HEK293T (cell line): Measurements from ENCODE around the gene ITSN2.

ENCODE experiments used
- CTCF ChIA-PET: fragments of 350-600 bp; formaldehyde crosslinking; extraction: SDS; loops from one replicate; lab custom pipeline; 2021; ENCODE audit warnings: antibody characterized with exemption, inconsistent platforms; lab: Yijun Ruan, JAX
- POLR2A ChIA-PET: fragments of 350-600 bp; formaldehyde crosslinking; extraction: SDS; loops from one replicate; lab custom pipeline; 2020; ENCODE audit warnings: antibody characterized with exemption, inconsistent platforms; lab: Yijun Ruan, JAX
- DNase-seq: peaks from one replicate; pipeline ENCODE4 v3.0.0; 2012; ENCODE audit warnings: mixed read lengths; ENCODE audit errors: extremely low spot score
- ARNT ChIP-seq: fragments of 450-650 bp; IDR thresholded peaks from 2 replicates; pipeline ENCODE4 v1.6.1; 2017; ENCODE audit warnings: mild to moderate bottlenecking
- BHLHE40 ChIP-seq: fragments of 450-650 bp; IDR thresholded peaks from 2 replicates; pipeline ENCODE4 v1.6.1; 2016; ENCODE audit warnings: mild to moderate bottlenecking, moderate library complexity, borderline replicate concordance
- CTBP1 ChIP-seq: fragments of 450-650 bp; IDR thresholded peaks from 2 replicates; pipeline ENCODE4 v1.6.1; 2016; ENCODE audit warnings: borderline replicate concordance
- ELF4 ChIP-seq: fragments of 450-650 bp; IDR thresholded peaks from 2 replicates; pipeline ENCODE4 v1.6.1; 2017; ENCODE audit warnings: antibody characterized with exemption
- FOXA1 ChIP-seq: fragments of 450-650 bp; IDR thresholded peaks from 2 replicates; pipeline ENCODE4 v1.6.1; 2016; ENCODE audit warnings: mild to moderate bottlenecking
- FOXK2 ChIP-seq: fragments of 450-650 bp; IDR thresholded peaks from 2 replicates; pipeline ENCODE4 v1.6.1; 2016; ENCODE audit warnings: mild to moderate bottlenecking
- FOXM1 ChIP-seq: fragments of 450-650 bp; IDR thresholded peaks from 2 replicates; pipeline ENCODE4 v1.6.1; 2017; ENCODE audit warnings: mild to moderate bottlenecking, borderline replicate concordance
- HDGF ChIP-seq: fragments of 450-650 bp; IDR thresholded peaks from 2 replicates; pipeline ENCODE4 v1.6.1; 2017; ENCODE audit warnings: antibody characterized with exemption, borderline replicate concordance
- L3MBTL2 ChIP-seq: fragments of 450-650 bp; conservative IDR thresholded peaks from 2 replicates; pipeline ENCODE4 v1.6.1; 2016; ENCODE audit warnings: mild to moderate bottlenecking
- LEF1 ChIP-seq: fragments of 450-650 bp; IDR thresholded peaks from 2 replicates; pipeline ENCODE4 v1.6.1; 2017; ENCODE audit warnings: mild to moderate bottlenecking, borderline replicate concordance
- NFRKB ChIP-seq: fragments of 450-650 bp; IDR thresholded peaks from 2 replicates; pipeline ENCODE4 v1.6.1; 2016; ENCODE audit warnings: mild to moderate bottlenecking, moderate library complexity
- SP1 ChIP-seq: fragments of 450-650 bp; IDR thresholded peaks from 2 replicates; pipeline ENCODE4 v1.6.1; 2017
- SUZ12 ChIP-seq: fragments of 450-650 bp; IDR thresholded peaks from 2 replicates; pipeline ENCODE4 v1.6.1; 2016; ENCODE audit warnings: mild to moderate bottlenecking
- TARDBP ChIP-seq: fragments of 450-650 bp; IDR thresholded peaks from 2 replicates; pipeline ENCODE4 v1.6.1; 2016
- ZNF384 ChIP-seq: fragments of 450-650 bp; IDR thresholded peaks from 2 replicates; pipeline ENCODE4 v1.6.1; 2016
- TF ChIP-seq, protein P1 (sequence below): fragments of 450-650 bp; IDR thresholded peaks from 2 replicates; pipeline ENCODE4 v1.6.1; 2016

ITSN2 gene

DNA sequence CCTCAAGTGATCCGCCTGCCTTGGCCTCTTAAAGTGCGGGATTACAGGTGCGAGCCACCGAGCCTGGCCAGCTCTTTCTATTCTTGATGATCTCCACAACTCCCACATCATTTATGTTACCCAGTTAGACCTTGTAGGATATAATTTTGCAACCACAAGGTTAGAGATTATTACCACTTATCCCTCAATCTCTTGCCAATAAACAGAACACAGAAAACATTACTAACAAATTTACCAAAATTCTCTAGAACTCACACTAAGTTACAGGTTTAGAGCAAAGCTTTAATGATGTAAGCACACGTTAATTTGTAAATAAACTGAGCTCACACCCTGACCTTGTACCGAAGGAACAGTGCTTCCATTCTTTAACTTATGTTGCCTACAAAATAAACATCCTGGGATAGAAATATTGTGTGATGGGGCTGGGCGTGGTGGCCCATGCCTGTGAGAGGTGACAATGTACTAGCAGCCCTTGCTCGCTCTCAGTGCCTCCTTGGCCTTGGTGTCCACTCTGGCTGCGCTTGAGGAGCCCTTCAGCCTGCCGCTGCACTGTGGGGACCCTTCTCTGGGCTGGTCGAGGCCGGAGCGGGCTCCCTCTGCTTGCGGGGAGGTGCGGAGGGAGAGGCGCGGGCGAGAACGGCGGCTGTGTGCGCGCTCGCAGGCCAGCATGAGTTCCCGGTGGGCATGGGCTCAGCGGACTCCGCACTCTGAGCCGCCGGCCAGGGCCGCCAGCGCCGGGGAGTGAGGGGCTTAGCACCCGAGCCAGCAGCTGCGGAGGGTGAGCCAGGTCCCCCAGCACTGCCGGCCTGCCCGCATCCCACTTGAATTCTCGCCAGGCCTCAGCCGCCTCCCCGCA is 42.1 kb upstream of the ITSN2 start:
- TF ChIP-seq CTBP1 = no peak
- ChIA-PET POLR2A (no interaction called here), CTCF (interaction anchor here (0.7 kb wide), 1 partner anchor 794 kb away, joined by 3 read pairs; no protein-coding TSS in a partner anchor)
- DNase-seq = no peak

DNA sequence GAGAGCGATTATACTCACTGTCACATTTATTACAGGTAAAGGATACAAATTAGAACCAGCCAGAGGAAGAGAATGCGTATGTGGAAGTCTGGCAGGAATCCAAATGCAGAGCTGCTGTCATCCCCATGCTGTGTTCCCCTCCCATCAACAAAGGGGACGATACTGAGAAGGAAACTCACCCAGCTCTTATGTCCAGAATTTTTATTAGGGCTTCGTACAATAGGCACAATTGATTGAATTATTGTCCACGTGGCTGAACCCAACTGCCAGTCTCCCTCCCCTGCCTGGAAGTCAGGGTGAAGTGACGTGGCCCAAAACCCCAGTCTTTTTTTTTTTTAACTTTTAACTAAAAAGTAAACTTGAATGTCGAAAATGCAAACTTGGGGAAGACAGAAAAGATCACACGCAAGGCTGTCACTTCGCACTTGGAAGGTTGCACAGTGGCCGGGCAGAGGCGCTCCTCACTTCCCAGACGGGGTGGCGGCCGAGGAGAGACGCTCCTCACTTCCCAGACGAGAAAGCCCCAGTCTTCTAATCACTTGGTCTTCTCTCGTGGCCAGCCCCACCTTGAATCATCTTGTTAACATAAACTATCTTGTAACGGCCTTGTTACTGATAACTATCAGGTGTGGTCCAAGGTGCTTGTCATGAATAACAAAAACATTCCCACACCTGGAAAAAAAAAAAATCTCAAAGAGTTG is 40.0 kb upstream of the ITSN2 start:
- no peak for DNase-seq
- no peak for TF ChIP-seq TARDBP
- TF ChIP-seq CTBP1 = no peak
- TF ChIP-seq, protein P1, sequence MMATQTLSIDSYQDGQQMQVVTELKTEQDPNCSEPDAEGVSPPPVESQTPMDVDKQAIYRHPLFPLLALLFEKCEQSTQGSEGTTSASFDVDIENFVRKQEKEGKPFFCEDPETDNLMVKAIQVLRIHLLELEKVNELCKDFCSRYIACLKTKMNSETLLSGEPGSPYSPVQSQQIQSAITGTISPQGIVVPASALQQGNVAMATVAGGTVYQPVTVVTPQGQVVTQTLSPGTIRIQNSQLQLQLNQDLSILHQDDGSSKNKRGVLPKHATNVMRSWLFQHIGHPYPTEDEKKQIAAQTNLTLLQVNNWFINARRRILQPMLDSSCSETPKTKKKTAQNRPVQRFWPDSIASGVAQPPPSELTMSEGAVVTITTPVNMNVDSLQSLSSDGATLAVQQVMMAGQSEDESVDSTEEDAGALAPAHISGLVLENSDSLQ = no peak
- no peak for TF ChIP-seq FOXM1
- no peak for TF ChIP-seq BHLHE40
- no peak for TF ChIP-seq NFRKB
- no peak for TF ChIP-seq SP1
- POLR2A ChIA-PET = no interaction called here
- CTCF ChIA-PET = interaction anchor here (0.6 to 0.9 kb wide), 2 partner anchors 10 to 1014 kb away, joined by 3 read pairs; no protein-coding TSS in a partner anchor

DNA sequence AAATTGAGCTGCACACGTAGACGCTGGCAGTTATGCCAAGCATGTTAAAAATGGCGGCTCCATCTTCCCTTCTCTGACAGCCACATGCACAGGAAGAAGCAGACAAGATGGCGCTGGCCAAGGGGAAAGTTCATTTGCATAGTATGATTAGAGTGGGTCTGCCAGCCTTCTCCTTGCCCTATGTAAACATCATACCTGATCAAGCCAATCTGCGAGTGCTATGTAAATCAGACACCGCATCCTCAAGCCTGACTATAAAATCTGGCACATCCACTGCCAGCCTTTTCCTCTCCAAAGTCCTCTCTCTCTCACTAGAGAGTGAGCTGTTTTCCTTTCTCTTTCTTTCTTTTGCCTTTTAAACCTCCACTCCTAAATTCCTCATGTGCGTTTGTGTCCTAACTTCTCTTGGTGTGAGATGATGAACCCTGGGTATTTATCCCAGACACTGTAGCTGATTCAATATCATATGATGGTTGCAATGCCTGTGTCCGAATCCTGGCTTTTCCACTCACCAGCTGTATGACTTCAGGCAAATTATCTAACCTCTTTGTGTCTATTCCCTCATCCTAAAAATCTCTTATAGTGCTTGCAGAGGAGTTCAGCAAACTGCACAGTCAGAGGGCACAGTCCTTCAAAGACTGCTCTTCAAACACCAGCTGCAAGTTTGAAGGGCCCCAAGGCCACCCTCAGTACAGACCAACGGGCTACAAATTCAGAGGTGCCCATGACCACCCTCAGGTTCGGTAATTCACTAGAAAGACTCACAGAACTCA is 39.3 kb upstream of the ITSN2 start:
- ChIA-PET CTCF (no interaction called here), POLR2A (no interaction called here)
- no peak for DNase-seq
- TF ChIP-seq TARDBP = no peak

DNA sequence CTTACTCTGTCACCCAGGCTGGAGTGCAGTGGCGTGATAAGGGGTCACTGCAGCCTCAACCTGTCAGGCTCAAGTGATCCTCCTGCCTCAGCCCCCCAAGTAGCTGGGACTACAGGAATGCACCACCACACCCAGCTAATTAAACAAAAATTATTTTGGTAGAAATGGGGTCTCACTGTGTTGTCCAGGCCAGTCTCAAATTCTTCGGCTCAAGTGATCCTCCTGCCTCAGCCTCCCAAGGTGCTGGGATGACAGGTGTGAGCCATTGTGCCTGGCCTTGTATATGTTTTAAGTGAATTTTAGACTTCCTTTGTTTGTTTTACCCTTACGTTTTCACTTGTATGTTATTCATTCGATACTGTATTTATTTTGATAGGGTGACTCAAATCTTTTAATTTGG is 34.7 kb upstream of the ITSN2 start:
- no peak for DNase-seq
- ChIA-PET CTCF (interaction anchor here (0.8 kb wide), 1 partner anchor 41 kb away, joined by 3 read pairs; no protein-coding TSS in a partner anchor), POLR2A (no interaction called here)
- TF ChIP-seq SUZ12 (no peak), FOXA1 (no peak), LEF1 (no peak), CTBP1 (no peak), NFRKB (no peak)

DNA sequence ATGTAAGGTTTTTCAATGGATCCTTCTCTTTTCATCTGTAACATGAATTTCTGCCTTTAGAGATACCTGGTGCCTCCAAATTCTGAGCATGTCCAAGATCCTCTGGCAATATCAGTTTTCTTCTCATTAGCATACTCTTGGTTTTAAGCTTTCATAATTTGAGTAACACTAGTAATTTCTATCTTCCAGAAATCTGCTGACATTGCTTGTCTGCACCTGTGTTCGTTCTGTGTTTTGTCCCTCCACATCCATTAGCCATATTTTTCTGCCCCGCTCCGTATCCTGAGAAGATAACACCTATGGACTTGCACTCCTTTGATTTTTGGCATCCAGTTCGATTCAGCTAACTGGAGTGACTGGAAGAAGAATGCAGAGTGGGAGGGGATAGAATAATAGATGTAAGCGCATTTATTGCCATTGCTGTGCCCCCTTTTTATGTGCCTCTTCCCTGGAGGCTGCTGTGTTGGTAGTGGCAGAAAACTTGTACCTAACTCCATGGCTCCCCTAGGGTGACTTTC is 32.3 kb upstream of the ITSN2 start:
- no peak for DNase-seq
- TF ChIP-seq, protein P1 = no peak
- TF ChIP-seq FOXM1 (no peak), SP1 (no peak), L3MBTL2 (no peak), HDGF (no peak), TARDBP (no peak), ZNF384 (no peak), NFRKB (no peak), LEF1 (no peak), FOXA1 (no peak), CTBP1 (no peak), SUZ12 (no peak), ELF4 (no peak), BHLHE40 (no peak), ARNT (no peak), FOXK2 (no peak)
- POLR2A ChIA-PET = no interaction called here
- CTCF ChIA-PET = no interaction called here

DNA sequence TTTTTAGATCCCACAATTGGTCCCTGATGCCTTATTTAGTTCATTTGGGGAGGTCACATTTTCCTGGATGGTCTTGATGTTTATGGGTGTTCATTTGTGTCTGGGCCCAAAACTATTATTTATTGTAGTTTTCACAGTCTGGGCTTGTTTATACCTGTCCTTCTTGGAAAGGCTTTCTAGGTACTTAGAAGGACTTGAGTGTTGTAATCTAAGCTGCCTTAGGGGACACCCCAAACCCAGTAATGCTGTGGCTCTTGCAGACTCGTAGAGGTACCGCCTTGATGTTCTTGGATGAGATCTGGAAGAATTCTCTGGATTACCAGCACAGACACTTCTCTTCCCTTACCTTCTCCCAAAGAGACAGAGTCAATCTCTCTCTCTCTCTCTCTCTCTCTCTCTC is 25.0 kb upstream of the ITSN2 start:
- no peak for DNase-seq
- ChIA-PET CTCF (no interaction called here), POLR2A (no interaction called here)
- no peak for TF ChIP-seq HDGF
- TF ChIP-seq ELF4 = no peak
- no peak for TF ChIP-seq BHLHE40
- TF ChIP-seq ZNF384 = no peak
- TF ChIP-seq LEF1 = no peak
- no peak for TF ChIP-seq FOXK2
- TF ChIP-seq L3MBTL2 = no peak
- no peak for TF ChIP-seq FOXA1
- TF ChIP-seq SUZ12 = no peak
- TF ChIP-seq, protein P1 = no peak
- TF ChIP-seq FOXM1 = no peak
- TF ChIP-seq TARDBP = no peak
- TF ChIP-seq NFRKB = no peak
